Activated CD8-positive, alpha-beta memory T cell treated with anti-CD3 and anti-CD28 coated beads for 48 hours (primary cell): Measurements from ENCODE around the gene SEMA6A.
"Not testable (repeated sequence)": the region's sequence is repeated elsewhere in the genome, so short reads cannot be mapped to it uniquely, and the experiment has no call there.

Experiments
- DNase-seq, 3 experiments: peaks; one replicate each; pipeline ENCODE4 v3.0.0-alpha.2; 2020; ENCODE audit warnings: low read depth in 2 of 3, low spot score in 2 of 3

The SEMA6A gene

GRCh38 chr5:116524051-116524904 is 50.3 kb downstream of the SEMA6A start:
- no peak for DNase-seq

DNA sequence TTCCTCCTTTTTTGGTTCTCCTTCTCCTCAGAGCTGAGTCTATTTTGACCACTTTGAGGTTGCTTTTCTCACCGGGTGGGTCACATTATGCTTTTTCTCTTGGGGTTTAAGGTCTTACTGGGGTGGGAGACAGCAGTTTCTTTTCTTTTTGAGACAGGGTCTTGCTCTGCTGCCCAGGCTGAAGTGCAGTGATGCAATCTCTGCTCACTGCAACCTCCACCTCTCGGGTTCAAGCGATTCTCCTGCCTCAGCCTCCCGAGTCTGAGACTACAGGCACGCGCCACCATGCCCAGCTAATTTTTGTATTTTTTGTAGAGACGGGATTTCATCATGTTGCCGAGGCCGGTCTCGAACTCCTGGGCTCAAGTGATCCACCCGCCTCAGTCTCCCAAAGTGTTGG is 51.4 kb downstream of the SEMA6A start:
- not testable (repeated sequence) for DNase-seq

DNA sequence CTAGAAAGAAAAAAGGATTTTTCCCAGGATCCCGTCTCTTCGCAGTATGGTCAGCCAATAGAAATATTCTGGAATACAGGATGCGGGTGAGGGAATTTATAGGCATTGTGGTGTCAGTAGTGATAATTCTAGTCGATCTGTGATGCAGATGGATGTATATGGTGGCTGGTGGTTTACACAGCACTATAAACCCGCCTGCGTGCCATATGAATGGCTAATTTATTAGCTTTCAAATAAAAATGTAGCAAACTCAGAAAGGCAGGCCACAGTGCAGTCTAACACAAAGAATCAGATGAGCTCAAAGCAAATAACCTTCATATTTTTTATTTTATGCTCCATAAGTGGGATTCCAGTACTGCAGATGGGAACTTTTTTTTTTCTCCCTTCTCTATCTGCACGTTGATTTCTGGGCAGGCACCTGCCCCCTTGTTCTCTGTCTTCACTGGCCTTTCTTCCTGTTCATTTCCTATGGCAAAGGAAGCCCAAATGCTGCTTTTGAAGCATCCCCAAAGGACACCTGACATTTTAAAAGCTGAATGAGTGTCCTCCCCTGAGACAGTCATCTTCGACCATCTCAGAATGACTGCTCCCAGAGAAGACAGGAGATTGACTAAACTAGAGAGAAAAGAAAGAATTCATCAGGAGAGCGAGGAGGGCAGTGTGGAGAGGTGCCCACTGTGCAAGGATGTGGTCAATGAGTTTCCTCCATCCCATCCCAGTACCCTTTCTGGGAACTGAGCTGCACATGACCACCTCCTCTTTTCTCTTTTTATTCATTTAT is 52.1 kb downstream of the SEMA6A start:
- DNase-seq = no peak

- DNase-seq = no peak
Measured at GRCh38 chr5:116521173-116521872, 53.3 kb downstream of the SEMA6A start.

- DNase-seq = no peak
Measured at GRCh38 chr5:116520771-116521170, 53.9 kb downstream of the SEMA6A start.

GRCh38 chr5:116518423-116518822 is 56.2 kb downstream of the SEMA6A start:
- DNase-seq = no peak

DNA sequence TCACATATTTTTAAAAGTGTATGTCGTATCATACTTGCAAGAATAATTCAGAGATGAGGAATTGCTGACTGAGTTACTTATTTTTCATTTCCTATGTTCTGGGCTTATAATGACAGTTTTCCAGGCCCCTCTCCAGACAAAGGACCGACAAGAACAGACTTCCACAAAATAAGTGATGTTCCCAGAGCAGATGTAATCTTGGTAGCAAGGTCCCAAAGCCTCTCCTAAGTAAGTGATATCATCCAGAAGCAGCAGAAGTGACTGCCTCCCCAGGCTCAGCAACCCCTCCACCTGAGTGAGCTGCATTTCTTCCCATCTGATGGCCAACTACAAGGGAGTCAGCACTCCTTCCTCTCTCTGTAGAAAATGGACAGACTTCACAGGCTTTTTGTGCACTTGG is 57.1 kb downstream of the SEMA6A start:
- DNase-seq = no peak

- DNase-seq = no peak
Measured at GRCh38 chr5:116516021-116516420, 58.6 kb downstream of the SEMA6A start.

DNA sequence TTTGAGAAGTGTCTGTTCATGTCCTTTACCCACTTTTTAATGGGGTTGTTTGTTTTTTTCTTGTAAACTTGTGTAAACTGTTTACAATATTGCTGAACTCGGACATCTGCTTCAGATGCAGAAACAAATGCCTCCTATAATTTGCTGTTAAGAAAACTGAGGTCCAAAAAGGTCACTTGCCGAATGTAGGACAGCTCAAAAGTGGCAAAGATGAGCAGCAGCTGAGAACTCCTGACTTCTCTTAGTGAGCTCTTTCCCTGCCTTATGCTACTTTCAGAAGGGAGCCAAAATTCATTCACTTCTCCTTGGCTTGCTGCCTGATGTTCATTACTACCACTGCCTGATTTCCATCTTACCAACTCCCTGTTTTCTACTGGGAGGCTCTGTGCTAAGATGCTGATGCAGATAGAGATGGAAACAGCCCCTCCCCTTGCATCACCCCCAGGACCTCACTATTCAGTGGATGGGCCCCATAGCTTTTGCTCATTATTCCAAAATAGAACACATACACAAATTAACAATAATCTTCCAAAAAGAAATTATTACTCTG is 60.1 kb downstream of the SEMA6A start:
- DNase-seq = no peak

DNA sequence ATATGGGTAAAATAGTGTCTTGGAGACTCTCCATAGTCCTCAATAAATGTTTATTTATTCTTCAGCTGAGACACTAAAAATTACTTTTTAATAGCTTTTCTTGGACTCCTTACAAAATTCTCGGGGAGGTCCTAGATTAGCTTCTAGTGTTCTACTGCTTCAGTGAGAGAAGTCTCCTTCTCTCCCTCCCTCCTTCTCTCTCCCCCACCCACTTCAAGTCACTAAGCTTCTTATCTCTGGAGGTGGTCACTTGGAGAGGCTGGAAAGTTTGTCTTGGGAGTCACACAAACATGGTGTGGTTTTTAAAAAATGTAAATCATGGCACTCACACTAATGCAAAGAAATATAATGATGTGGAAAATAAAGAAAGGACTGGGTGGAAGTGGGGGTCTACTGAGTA is 64.1 kb downstream of the SEMA6A start:
- no peak for DNase-seq

DNA sequence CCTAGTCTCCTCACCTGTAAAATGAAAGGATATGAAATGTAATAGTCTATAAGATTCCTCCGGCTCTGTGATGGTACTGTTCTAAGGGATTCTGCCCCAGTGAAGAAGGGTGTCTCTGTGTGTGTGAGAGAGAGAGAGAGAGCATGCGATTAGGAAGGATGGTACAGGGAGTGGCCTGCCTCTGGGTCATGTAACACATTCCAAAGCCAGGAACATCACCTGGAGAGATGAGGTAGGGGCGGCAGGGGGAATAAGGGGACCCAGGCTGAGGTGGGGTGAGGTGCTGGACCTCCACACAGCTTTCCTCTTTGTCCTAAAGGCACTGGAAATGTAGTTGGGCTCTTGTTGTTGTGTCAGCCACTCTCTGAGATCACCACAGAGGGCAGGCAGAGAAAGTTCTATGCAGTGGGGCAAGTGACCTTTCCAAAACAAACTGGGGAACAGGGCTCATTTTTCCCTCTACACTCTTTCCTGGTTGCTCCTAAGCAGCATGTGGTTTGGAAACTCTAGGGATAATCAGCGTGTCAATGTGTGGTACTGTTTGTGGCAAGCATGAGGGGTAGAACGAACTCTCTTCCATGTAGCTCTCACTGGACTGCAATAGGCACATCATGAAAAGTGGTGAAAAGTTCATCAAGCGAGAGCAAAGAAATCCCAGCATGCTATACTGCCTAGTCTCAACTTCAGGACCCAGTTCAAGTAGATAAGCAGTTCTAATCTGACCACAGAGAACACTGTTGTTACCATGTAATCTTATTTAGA is 65.0 kb downstream of the SEMA6A start:
- no peak for DNase-seq

DNA sequence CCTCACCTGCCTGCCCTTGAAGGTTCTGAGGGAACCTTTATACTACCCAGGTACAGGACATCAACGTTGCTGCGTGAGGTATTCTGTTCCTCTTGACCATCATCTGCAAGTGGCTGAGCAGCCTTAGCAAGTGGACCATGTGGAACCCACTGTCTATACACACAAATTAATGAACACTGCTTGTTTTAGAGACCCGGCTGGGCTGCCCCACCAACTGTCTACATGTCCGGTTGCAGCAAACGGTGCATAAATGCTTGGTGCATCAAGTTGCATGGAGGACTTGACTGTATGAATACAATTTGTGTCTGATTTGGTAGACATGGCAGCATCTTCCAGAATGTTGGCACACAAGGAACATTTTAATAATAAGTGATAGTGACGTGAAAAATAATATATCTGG is 65.8 kb downstream of the SEMA6A start:
- no peak for DNase-seq

DNA sequence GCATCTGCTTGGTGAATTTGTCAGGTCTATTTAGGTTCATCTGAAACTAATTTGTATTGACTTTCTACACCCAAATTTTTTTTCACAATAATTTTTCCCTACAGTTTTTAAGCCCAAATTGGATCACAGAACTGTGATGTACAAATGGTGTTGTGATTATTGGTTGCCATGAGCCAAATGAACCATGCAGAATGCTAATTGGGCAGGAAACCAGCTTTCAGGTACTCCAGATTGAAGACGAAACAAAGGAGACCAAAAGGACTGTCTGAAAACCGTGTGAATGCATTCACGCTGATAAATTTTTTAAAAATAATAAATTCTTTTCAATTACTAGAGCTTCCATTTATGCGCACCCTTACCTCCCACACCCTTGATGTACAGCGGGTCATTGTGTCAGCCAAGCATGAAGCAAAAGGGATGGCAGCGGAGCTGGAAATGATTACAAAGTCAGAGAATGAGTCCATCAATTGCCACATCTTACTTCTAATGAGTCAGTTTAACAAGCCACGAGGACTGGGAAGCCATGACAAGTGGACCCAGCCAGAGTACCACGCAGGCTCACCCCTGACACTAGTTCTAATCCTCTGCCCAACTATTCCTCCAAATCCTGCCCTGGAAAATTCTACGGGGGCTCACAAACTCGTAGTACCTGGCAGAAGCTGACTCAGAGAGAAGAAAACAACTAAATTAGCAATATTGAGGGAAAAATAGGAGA is 66.5 kb downstream of the SEMA6A start:
- DNase-seq = no peak

DNA sequence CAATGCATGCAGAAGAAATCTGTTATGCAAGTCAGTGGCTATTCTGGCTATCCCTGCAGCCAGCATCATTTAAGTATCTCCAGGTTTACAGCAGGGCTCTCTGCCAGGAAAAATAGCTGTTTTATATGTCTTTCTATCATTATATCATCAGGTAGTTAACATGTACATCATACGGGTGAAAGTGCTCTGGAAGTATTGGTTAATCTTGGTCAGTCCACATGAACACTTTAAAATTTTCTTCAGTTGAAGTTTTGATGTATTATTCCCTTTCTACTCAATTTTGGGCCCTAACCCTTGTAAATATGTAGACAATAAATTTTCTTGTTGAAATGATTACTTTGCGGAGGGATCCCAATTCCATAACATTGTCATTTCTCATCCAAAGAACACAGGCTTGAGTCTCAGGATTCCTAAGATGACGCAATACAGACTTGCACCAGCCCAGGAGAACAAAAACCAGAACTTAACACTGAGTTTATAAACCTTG is 67.5 kb downstream of the SEMA6A start:
- no peak for DNase-seq

- no peak for DNase-seq
Measured at GRCh38 chr5:116506488-116506887, 68.1 kb downstream of the SEMA6A start.

GRCh38 chr5:116504593-116505166 is 69.9 kb downstream of the SEMA6A start:
- DNase-seq = no peak

- no peak for DNase-seq
Measured at GRCh38 chr5:116502616-116503015, 72.0 kb downstream of the SEMA6A start.

GRCh38 chr5:116502138-116502537 is 72.5 kb downstream of the SEMA6A start:
- DNase-seq = no peak

- DNase-seq = no peak
Measured at GRCh38 chr5:116498503-116499048, 76.0 kb downstream of the SEMA6A start.
